Measurements from ENCODE around the gene GMCL1. TPM values are rescaled to one million over a fixed set of nuclear protein-coding genes. Genes with fewer than 3 reads are reported as not detected.

GMCL1 gene
- polyA plus RNA-seq, 4 donors: 13.6 to 34.0 (median 17.7) TPM

DNA sequence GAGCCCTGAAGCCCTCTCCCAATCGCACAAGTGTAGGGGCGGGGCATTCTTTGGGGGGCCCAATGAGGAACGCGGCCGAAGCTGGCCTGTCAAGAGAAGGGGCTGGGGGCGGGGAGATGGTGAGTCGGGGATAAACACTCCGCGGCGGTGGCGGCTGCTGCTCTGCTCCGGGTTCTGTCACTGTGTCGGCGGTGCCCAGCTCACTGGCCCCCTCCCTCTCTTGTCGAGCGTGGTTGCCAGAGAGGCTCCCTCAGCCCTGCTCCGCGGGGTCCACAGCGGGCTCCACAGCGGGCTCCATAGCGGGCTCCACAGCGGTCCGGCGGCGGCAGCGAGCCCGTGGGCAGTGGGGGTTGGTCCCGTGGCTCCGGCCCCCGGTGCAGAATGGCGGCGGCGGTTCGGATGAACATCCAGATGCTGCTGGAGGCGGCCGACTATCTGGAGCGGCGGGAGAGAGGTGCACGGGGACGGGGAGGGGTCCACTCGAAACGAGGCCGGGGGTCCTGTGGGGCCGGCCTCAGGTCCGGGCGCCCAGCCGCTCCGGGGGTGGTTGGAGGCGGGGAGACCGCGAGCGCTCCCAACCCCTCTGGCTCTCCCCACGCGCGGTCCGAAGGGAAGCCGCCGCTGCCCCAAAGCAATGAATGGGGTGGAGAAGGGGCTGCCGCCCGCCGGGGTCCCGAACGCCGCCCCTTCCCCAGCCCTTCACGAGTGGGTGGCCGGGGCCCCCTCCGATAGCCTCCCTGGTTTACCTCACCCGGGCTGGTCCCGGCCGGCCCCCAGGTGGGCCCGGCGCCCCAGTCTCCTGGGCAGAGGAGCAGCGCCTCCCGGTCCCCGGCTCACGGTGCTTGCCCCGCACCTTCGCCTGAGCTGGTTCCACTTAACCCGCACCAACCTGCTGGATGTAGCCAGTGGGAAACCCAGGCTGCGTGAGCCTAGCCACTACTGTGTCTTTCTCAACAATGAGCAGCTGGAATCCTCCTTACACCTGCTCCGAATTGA is 85.8 kb downstream of the GMCL1 start, which contains the start of gene MXD1:
Gene MXD1, plus strand, starts transcription at position 160 of the 996 bp plus-strand sequence. Its CDS starts 222 bp downstream, at position 382.
- Histone ChIP-seq H3K36me3 (ENCODE audit: control insufficient read depth in 3 of 3, insufficient read depth in 2 of 3, low read depth in 1 of 3, low read length in 3 of 3) (peaks cover 0 to 13% (median 0%) of the 10 kb centered on the region in 3 donors), H3K4me3 (ENCODE audit: low read depth in 1 of 3, low read length in 3 of 3) (peak within 1 kb of the TSS; percentile 69 to 87 (median 80)), H3K9me3 (ENCODE audit: control insufficient read depth in 2 of 2, insufficient read depth in 1 of 2, low read depth in 1 of 2, low read length in 1 of 2) (no peaks in the 10 kb centered on the region), H3K27ac (ENCODE audit: low read depth in 1 of 3, low read length in 2 of 3) (peak within 1 kb of the TSS; percentile 90 to 98 (median 95)), H3K27me3 (ENCODE audit: control insufficient read depth in 3 of 3, insufficient read depth in 3 of 3, low read length in 3 of 3) (no peaks in the 10 kb centered on the region), H3K4me1 (ENCODE audit: control insufficient read depth in 3 of 3, insufficient read depth in 2 of 3, low read depth in 1 of 3, low read length in 2 of 3) (peaks cover 0 to 7% (median 0%) of the 10 kb centered on the region in 3 donors)
- no peak for FAIRE-seq
- 0 to 1% (median 1%) methylated on average over 52 to 81 of the region's 81 CpGs for WGBS, 3 donors
- peak; percentile 39 to 64 for DNase-seq

DNA sequence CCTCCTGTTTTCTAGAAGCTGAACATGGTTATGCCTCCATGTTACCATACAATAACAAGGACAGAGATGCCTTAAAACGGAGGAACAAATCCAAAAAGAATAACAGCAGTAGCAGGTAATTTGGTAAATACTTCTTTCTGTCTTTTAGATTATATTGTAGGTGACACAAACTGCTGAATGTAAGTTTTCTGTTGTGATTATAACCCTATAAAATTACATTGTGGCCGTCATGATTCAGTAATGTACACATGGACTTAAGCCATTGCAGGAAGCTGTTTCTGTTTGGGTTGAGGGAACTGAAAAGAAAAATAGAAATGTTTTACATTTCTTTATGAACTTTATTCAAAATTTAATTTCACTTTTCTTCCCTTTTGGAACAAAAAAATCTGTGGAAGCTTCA is 86.6 kb downstream of the GMCL1 start:
- 13 to 44% (median 19%) methylated on average over 2 of the region's 2 CpGs for WGBS, 3 donors
- Histone ChIP-seq H3K36me3 (ENCODE audit: control insufficient read depth in 3 of 3, insufficient read depth in 2 of 3, low read depth in 1 of 3, low read length in 3 of 3) (peaks cover 0 to 11% (median 4%) of the 10 kb centered on the region in 3 donors), H3K9me3 (ENCODE audit: control insufficient read depth in 2 of 2, insufficient read depth in 1 of 2, low read depth in 1 of 2, low read length in 1 of 2) (no peaks in the 10 kb centered on the region), H3K4me1 (ENCODE audit: control insufficient read depth in 3 of 3, insufficient read depth in 2 of 3, low read depth in 1 of 3, low read length in 2 of 3) (peaks cover 0 to 7% (median 0%) of the 10 kb centered on the region in 3 donors), H3K27me3 (ENCODE audit: control insufficient read depth in 3 of 3, insufficient read depth in 3 of 3, low read length in 3 of 3) (no peaks in the 10 kb centered on the region), H3K27ac (ENCODE audit: low read depth in 1 of 3, low read length in 2 of 3) (peak overlapping the region in 1 of 3 donors; percentile 90), H3K4me3 (ENCODE audit: low read depth in 1 of 3, low read length in 3 of 3) (peak overlapping the region in 2 of 3 donors; percentile 69 to 80)
- DNase-seq (peak; percentile 39 to 61), FAIRE-seq (no peak)

DNA sequence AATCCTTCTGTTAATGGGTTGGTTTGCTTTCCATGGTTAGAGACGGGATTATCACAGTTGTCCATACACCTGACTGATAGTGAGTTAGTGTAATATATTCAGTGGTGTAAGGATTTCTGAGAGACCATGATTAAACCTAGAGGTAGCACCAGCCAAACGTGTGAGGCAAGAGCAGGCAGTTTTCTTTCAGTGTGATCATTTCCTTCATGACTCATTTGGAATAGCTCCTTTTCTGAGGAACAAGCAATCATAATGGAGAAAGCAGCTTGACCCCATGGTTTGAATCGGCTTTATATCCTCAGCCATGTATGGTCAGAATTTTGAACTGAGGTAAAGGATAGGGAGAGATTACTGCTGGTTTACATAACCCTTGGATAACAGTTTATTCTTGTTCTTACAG is 88.4 kb downstream of the GMCL1 start:
- 51 to 64% (median 58%) methylated on average over 3 of the region's 3 CpGs for WGBS, 3 donors

DNA sequence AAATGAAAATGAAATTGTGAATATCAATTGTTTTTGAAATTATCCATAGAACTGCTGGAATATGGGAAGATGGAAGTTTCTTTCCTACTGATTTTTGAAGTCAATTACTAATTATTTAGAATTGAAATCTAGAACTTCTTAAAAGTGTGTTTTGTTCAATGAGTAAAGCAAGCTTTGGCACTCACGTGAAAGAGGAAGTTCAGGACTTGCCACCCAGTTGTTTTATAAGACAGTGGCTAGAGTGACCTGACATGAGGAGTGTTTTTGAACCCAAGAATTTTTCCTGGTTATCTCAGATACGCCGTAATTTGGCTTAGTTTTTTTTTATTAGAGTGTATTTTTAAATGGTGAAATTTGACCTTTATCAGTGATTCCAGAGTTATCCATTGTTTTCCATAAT is 88.9 kb downstream of the GMCL1 start:
- H3K36me3 ChIP-seq (ENCODE audit: control insufficient read depth in 3 of 3, insufficient read depth in 2 of 3, low read depth in 1 of 3, low read length in 3 of 3): peaks cover 3 to 27% (median 15%) of the 10 kb centered on the region in 3 donors
- H3K27ac ChIP-seq (ENCODE audit: low read depth in 1 of 3, low read length in 2 of 3): peak overlapping the region in 1 of 3 donors; percentile 90
- no peaks in the 10 kb centered on the region for H3K9me3 ChIP-seq (ENCODE audit: control insufficient read depth in 2 of 2, insufficient read depth in 1 of 2, low read depth in 1 of 2, low read length in 1 of 2)
- H3K4me3 ChIP-seq (ENCODE audit: low read depth in 1 of 3, low read length in 3 of 3): no peak overlapping the region
- no peaks in the 10 kb centered on the region for H3K27me3 ChIP-seq (ENCODE audit: control insufficient read depth in 3 of 3, insufficient read depth in 3 of 3, low read length in 3 of 3)
- H3K4me1 ChIP-seq (ENCODE audit: control insufficient read depth in 3 of 3, insufficient read depth in 2 of 3, low read depth in 1 of 3, low read length in 2 of 3): peaks cover 0 to 7% (median 3%) of the 10 kb centered on the region in 3 donors
- 60 to 75% (median 66%) methylated on average over 3 of the region's 3 CpGs for WGBS, 3 donors
- DNase-seq (no peak), FAIRE-seq (no peak)

More for the DNA sequence above, 88.4 kb downstream of the GMCL1 start:
- Histone ChIP-seq H3K27ac (ENCODE audit: low read depth in 1 of 3, low read length in 2 of 3) (peak overlapping the region; percentile 2 to 90 (median 11)), H3K27me3 (ENCODE audit: control insufficient read depth in 3 of 3, insufficient read depth in 3 of 3, low read length in 3 of 3) (no peaks in the 10 kb centered on the region), H3K4me3 (ENCODE audit: low read depth in 1 of 3, low read length in 3 of 3) (peak overlapping the region in 2 of 3 donors; percentile 8 to 58), H3K4me1 (ENCODE audit: control insufficient read depth in 3 of 3, insufficient read depth in 2 of 3, low read depth in 1 of 3, low read length in 2 of 3) (peaks cover 0 to 7% (median 3%) of the 10 kb centered on the region in 3 donors), H3K36me3 (ENCODE audit: control insufficient read depth in 3 of 3, insufficient read depth in 2 of 3, low read depth in 1 of 3, low read length in 3 of 3) (peaks cover 3 to 22% (median 11%) of the 10 kb centered on the region in 3 donors), H3K9me3 (ENCODE audit: control insufficient read depth in 2 of 2, insufficient read depth in 1 of 2, low read depth in 1 of 2, low read length in 1 of 2) (no peaks in the 10 kb centered on the region)
- FAIRE-seq: no peak
- DNase-seq: peak; percentile 50 to 63

DNA sequence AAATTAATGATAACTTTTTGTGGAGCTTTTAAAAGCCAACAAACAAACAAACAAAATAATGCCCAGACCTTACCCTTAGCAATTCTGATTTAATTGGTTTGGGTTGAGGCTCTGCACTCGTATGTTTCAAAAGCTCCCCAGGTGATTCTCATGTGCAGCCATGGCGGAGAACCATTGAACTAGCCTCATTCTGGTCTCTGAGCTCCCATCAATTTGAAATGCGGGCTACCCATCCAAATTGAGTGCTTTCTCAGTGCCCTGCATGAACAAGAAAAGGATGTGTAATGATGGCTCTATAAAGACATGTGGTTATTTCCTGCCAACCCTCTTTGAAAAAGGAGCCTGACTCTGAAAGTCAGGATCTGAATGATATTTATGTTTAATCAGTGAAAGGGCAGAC is 93.7 kb downstream of the GMCL1 start:
- 96 to 99% (median 99%) methylated on average over 3 of the region's 3 CpGs for WGBS, 3 donors
- peaks cover 3 to 30% (median 23%) of the 10 kb centered on the region in 3 donors for H3K36me3 ChIP-seq (ENCODE audit: control insufficient read depth in 3 of 3, insufficient read depth in 2 of 3, low read depth in 1 of 3, low read length in 3 of 3)
- FAIRE-seq: no peak

DNA sequence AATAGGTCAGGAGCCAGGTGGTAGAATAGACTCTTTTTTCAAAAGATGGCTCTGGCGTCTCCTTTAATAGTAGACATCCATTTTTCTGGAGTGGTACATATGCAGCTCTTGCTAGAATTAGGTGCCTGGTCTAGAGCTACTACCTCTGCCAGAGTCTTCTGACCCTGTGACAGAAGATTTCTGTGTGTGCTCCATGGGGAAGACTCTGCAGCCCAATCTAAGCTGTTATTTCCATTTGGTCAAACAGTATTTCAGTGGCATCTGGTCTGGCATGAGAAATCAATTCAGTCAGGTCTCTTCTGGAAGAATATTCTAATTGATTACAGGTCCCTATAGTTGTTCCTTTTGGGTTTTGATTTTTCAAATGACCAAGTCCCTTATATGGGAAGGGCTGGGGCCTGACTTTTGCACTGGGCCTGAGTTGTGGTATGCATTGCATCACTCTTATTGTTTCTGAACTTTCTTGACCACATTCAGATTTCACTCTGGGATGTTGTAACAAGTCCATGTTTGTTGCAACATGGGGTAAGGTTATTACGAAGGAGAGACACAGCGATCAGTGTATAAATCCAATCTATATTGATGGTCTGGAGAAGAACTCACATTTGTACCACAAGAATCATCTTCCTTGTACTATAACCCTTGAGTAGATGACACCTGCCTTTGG is 97.5 kb downstream of the GMCL1 start:
- WGBS, 3 donors: 84 to 88% (median 87%) methylated on average over 3 of the region's 3 CpGs
- peaks cover 4 to 33% (median 22%) of the 10 kb centered on the region in 3 donors for H3K36me3 ChIP-seq (ENCODE audit: control insufficient read depth in 3 of 3, insufficient read depth in 2 of 3, low read depth in 1 of 3, low read length in 3 of 3)
- H3K9me3 ChIP-seq (ENCODE audit: control insufficient read depth in 2 of 2, insufficient read depth in 1 of 2, low read depth in 1 of 2, low read length in 1 of 2): no peaks in the 10 kb centered on the region
- H3K27me3 ChIP-seq (ENCODE audit: control insufficient read depth in 3 of 3, insufficient read depth in 3 of 3, low read length in 3 of 3): no peaks in the 10 kb centered on the region
- H3K4me3 ChIP-seq (ENCODE audit: low read depth in 1 of 3, low read length in 3 of 3): no peak overlapping the region
- H3K4me1 ChIP-seq (ENCODE audit: control insufficient read depth in 3 of 3, insufficient read depth in 2 of 3, low read depth in 1 of 3, low read length in 2 of 3): peaks cover 0 to 10% (median 5%) of the 10 kb centered on the region in 3 donors
- no peak for FAIRE-seq
- H3K27ac ChIP-seq (ENCODE audit: low read depth in 1 of 3, low read length in 2 of 3): peak overlapping the region in 1 of 3 donors; percentile 71
- peak in 1 of 2 donors; percentile 67 for DNase-seq

More for the DNA sequence above, 93.7 kb downstream of the GMCL1 start:
- Histone ChIP-seq H3K4me3 (ENCODE audit: low read depth in 1 of 3, low read length in 3 of 3) (no peak overlapping the region), H3K27me3 (ENCODE audit: control insufficient read depth in 3 of 3, insufficient read depth in 3 of 3, low read length in 3 of 3) (no peaks in the 10 kb centered on the region), H3K4me1 (ENCODE audit: control insufficient read depth in 3 of 3, insufficient read depth in 2 of 3, low read depth in 1 of 3, low read length in 2 of 3) (peaks cover 0 to 13% (median 4%) of the 10 kb centered on the region in 3 donors), H3K27ac (ENCODE audit: low read depth in 1 of 3, low read length in 2 of 3) (no peak overlapping the region), H3K9me3 (ENCODE audit: control insufficient read depth in 2 of 2, insufficient read depth in 1 of 2, low read depth in 1 of 2, low read length in 1 of 2) (no peaks in the 10 kb centered on the region)
- DNase-seq: no peak
